PC-9 (cell line): Measurements from ENCODE around the gene CCDC167. TPM values are rescaled to one million over a fixed set of nuclear protein-coding genes. Genes with fewer than 3 reads are reported as not detected.

ENCODE experiments used
- BruUV-seq: library from RNA; stranded (reverse); fragments of 400-500 nt; replicated peaks from 2 replicates; lab custom pipeline; 2021; lab: Mats Ljungman, UMichigan
- CTCF ChIA-PET: fragments of 300-600 bp; sonication (Branson Sonifier 250); formaldehyde crosslinking; loops from one replicate; lab custom pipeline; 2022; ENCODE audit warnings: antibody characterized with exemption; lab: Charles Lee
- POLR2A ChIA-PET: fragments of 300-600 bp; sonication (Branson Sonifier 250); formaldehyde crosslinking; loops from one replicate; lab custom pipeline; 2022; ENCODE audit warnings: antibody characterized with exemption; ENCODE audit not compliant: unreplicated experiment; lab: Charles Lee
- DNase-seq, 2 experiments: peaks; one replicate each; pipeline versions ENCODE4 v3.0.0 to v3.0.0-alpha.2; 2015 to 2022; ENCODE audit warnings: mixed read lengths in 1 of 2
- H2AFZ ChIP-seq: fragments of 200-600 bp; sonication (generic); 2 replicates; pipeline ENCODE4 v1.8.1; 2017; ENCODE audit warnings: antibody characterized with exemption
- H3F3A ChIP-seq: fragments of 200-600 bp; sonication (generic); 2 replicates; pipeline ENCODE4 v1.8.1; 2017; ENCODE audit warnings: antibody characterized with exemption, mild to moderate bottlenecking, low read depth; ENCODE audit not compliant: insufficient read depth
- H3K27ac ChIP-seq: fragments of 200-600 bp; sonication (generic); 2 replicates; pipeline ENCODE4 v1.6.1; 2016; ENCODE audit warnings: mixed run types
- H3K27me3 ChIP-seq: fragments of 200-600 bp; sonication (generic); 2 replicates; pipeline ENCODE4 v1.6.1; 2016; ENCODE audit warnings: low read depth, mixed run types; ENCODE audit not compliant: insufficient read depth
- H3K36me3 ChIP-seq: fragments of 200-600 bp; sonication (generic); 2 replicates; pipeline ENCODE4 v1.6.1; 2016; ENCODE audit warnings: low read depth, mixed run types
- H3K4me1 ChIP-seq: fragments of 200-600 bp; sonication (generic); replicated peaks from 2 replicates; pipeline ENCODE4 v1.6.1; 2016; ENCODE audit warnings: mixed run types; ENCODE audit not compliant: insufficient read depth
- H3K4me2 ChIP-seq: fragments of 200-600 bp; sonication (generic); 2 replicates; pipeline ENCODE4 v1.6.1; 2017; ENCODE audit warnings: mixed run types
- H3K4me3 ChIP-seq: fragments of 200-600 bp; sonication (generic); 2 replicates; pipeline ENCODE4 v1.6.1; 2016; ENCODE audit warnings: mixed run types
- H3K79me2 ChIP-seq: fragments of 200-600 bp; sonication (generic); 2 replicates; pipeline ENCODE4 v1.6.1; 2017; ENCODE audit warnings: low read depth, mixed run types
- H3K9me2 ChIP-seq: fragments of 200-600 bp; sonication (generic); 2 replicates; pipeline ENCODE4 v1.8.1; 2017; ENCODE audit warnings: mild to moderate bottlenecking; ENCODE audit not compliant: insufficient read depth
- H3K9me3 ChIP-seq: fragments of 200-600 bp; sonication (generic); 2 replicates; pipeline ENCODE4 v1.8.1; 2016; ENCODE audit warnings: low read depth; ENCODE audit not compliant: insufficient read depth
- H4K20me1 ChIP-seq: fragments of 200-600 bp; sonication (generic); 2 replicates; pipeline ENCODE4 v1.8.1; 2017; ENCODE audit not compliant: insufficient read depth
- EZH2 ChIP-seq: fragments of 200-600 bp; sonication (generic); IDR thresholded peaks from 2 replicates; pipeline ENCODE4 v1.8.0; 2017; ENCODE audit warnings: antibody characterized with exemption, low read depth
- intact Hi-C: fragments of 100-400 bp; cut with micrococcal nuclease; formaldehyde crosslinking; loops from one replicate; pipeline ENCODE4 v1.10.0; 2022; ENCODE audit not compliant: unreplicated experiment
- total RNA-seq: library from RNA; stranded (reverse); gene quantifications from 2 replicates; pipeline ENCODE4 v1.2.3, GENCODE V29; 2021
- TF ChIP-seq, protein P1 (sequence below): fragments of 200-600 bp; sonication (generic); conservative IDR thresholded peaks from 2 replicates; pipeline ENCODE4 v1.6.1; 2017; ENCODE audit warnings: mixed run types, antibody characterized with exemption, mild to moderate bottlenecking, moderate library complexity

Gene CCDC167
- total RNA-seq, 1 experiment from 2014 or later: 29.4 TPM

DNA sequence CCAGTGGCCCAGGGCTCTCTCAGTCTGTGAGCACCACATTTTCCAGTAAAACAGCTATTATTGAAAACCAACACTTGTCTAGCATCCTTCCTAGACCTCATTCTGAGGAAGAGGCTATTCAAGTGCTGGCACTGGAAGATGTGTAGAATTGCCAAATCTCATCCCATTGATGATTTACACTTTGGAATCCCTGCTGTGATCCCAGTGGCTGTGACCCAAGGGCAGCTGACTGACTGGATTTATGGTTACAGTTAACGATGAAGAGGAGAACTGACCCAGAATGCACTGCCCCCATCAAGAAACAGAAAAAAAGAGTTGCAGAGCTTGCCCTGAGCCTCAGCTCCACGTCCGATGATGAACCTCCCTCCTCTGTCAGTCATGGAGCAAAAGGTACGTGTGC lies 64.3 kb downstream of the CCDC167 start:
- BruUV-seq: no TSS peak
- CTCF ChIA-PET: no interaction called here
- Histone ChIP-seq H3K27me3 (no peaks in the 10 kb centered on the region), H3K9me2 (no peaks in the 10 kb centered on the region), H3K9me3 (no peaks in the 10 kb centered on the region), H3K4me2 (no peak overlapping the region), H3K36me3 (peaks cover 12% of the 10 kb centered on the region; the same call in 1 of the 2 replicates), H3K79me2 (peaks cover 21% of the 10 kb centered on the region), H2AFZ (no peak overlapping the region), H3F3A (no peaks in the 10 kb centered on the region), H3K4me3 (no peak overlapping the region), H3K4me1 (peaks cover 14% of the 10 kb centered on the region), H3K27ac (no peak overlapping the region), H4K20me1 (0 out of 2 replicates have a peak, but pooled peaks cover 5% of the 10 kb centered on the region)
- no peak for TF ChIP-seq EZH2
- TF ChIP-seq, protein P1, sequence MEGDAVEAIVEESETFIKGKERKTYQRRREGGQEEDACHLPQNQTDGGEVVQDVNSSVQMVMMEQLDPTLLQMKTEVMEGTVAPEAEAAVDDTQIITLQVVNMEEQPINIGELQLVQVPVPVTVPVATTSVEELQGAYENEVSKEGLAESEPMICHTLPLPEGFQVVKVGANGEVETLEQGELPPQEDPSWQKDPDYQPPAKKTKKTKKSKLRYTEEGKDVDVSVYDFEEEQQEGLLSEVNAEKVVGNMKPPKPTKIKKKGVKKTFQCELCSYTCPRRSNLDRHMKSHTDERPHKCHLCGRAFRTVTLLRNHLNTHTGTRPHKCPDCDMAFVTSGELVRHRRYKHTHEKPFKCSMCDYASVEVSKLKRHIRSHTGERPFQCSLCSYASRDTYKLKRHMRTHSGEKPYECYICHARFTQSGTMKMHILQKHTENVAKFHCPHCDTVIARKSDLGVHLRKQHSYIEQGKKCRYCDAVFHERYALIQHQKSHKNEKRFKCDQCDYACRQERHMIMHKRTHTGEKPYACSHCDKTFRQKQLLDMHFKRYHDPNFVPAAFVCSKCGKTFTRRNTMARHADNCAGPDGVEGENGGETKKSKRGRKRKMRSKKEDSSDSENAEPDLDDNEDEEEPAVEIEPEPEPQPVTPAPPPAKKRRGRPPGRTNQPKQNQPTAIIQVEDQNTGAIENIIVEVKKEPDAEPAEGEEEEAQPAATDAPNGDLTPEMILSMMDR: no peak
- no peak for DNase-seq
- intact Hi-C loops: no loop called here
- POLR2A ChIA-PET: no interaction called here

DNA sequence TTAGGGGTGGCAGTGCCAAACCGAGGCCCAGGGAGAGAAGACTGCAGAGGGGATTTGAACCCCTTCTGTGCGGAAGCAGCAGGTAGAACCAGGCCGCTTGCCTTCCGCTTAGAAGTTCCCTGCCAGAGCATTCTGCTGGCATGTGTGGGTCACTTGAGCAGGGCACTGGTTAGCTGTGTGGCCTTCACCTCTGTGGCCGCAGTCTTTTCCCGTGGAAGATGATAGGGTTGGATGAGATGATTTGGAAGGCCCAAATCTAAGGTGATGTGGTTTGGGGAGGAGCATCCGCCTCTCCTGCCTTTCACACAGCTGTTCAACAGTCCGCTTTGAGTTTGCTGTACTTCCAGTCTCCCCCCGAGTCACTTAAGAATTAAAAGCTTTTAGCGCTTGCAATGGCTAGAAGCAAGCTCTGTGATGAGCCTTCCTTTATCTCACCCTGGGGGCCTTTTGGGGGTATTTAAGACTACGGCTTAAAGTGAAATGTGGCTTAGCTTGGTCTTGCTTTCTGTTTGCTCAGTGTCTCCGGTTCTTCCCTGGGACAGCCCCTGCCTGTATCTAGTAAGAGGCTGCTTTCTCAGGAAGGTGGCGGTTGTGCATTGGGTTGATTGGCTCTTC lies 65.9 kb downstream of the CCDC167 start:
- H3K79me2 ChIP-seq: peaks cover 21% of the 10 kb centered on the region
- no peaks in the 10 kb centered on the region for H3F3A ChIP-seq
- peak overlapping the region; percentile 97 for H2AFZ ChIP-seq
- H4K20me1 ChIP-seq: 0 out of 2 replicates have a peak, but pooled peaks cover 3% of the 10 kb centered on the region
- intact Hi-C loops: no loop called here
- DNase-seq: no peak
- CTCF ChIA-PET: interaction anchor here (0.5 to 0.9 kb wide), 4 partner anchors 362 to 412 kb away, joined by 3 to 6 read pairs (median 3); no protein-coding TSS in a partner anchor
- peaks cover 12% of the 10 kb centered on the region; the same call in 1 of the 2 replicates for H3K36me3 ChIP-seq
- H3K9me3 ChIP-seq: no peaks in the 10 kb centered on the region
- TSS peak; percentile 57 for BruUV-seq
- POLR2A ChIA-PET: interaction anchor here (0.5 to 0.7 kb wide), 2 partner anchors 385 to 799 kb away, joined by 3 to 5 read pairs; no protein-coding TSS in a partner anchor
- H3K27me3 ChIP-seq: no peaks in the 10 kb centered on the region
- TF ChIP-seq EZH2: no peak
- TF ChIP-seq, protein P1: no peak
- H3K4me1 ChIP-seq: peaks cover 14% of the 10 kb centered on the region
- H3K9me2 ChIP-seq: no peaks in the 10 kb centered on the region
- H3K27ac ChIP-seq: 0 out of 2 replicates have a peak overlapping the region, but pooled peaks have one; percentile 13
- H3K4me3 ChIP-seq: peak overlapping the region; percentile 87
- peak overlapping the region; percentile 99 for H3K4me2 ChIP-seq

Other genes starting within 250 kb of the CCDC167 start
- gene TBC1D22B, start 242.1 kb downstream of the CCDC167 start, total RNA-seq: 10.4 and 14.6 TPM in 2 replicates
- 4.9 and 5.3 TPM in 2 replicates for gene TMEM217, start 241.7 kb downstream of the CCDC167 start, total RNA-seq
- 17.5 and 18.7 TPM in 2 replicates for gene RNF8, start 145.9 kb downstream of the CCDC167 start, total RNA-seq
- gene CMTR1, start 66.7 kb downstream of the CCDC167 start, total RNA-seq: 28.3 and 37.0 TPM in 2 replicates
- gene MDGA1, start 198.0 kb upstream of the CCDC167 start, total RNA-seq: 17.8 and 28.7 TPM in 2 replicates